Spleen (tissue), 7 donors: Measurements from ENCODE around the gene DENND2D.

ENCODE experiments used
- CTCF ChIP-seq, 11 experiments: fragments of 200-600 bp in 7 of 11; fragments of 450-650 bp in 4 of 11; sonication (generic) in 4 of 11; IDR thresholded peaks in 8 of 11; conservative IDR thresholded peaks in 3 of 11; 1 replicate in 7 of 11; 2 replicates in 4 of 11; pipeline versions ENCODE4 v1.4.0 to v1.8.0; 2016 to 2021; ENCODE audit warnings: antibody characterized with exemption in 11 of 11, inconsistent platforms in 4 of 11, mild to moderate bottlenecking in 1 of 11
- POLR2AphosphoS5 ChIP-seq, 3 donors: sonication (generic); formaldehyde crosslinking; IDR thresholded peaks; one replicate each; pipeline ENCODE4 v1.5.1; 2017; ENCODE audit warnings: antibody characterized with exemption in 3 of 3
- donor health status: DM: no; HTN: no; CAD: no; lungs with moderate emphysema.
- donor health status: DM: no; HTN: no; CAD: no.
- donor health status: DM: no; HTN: no; CAD: no.

DNA sequence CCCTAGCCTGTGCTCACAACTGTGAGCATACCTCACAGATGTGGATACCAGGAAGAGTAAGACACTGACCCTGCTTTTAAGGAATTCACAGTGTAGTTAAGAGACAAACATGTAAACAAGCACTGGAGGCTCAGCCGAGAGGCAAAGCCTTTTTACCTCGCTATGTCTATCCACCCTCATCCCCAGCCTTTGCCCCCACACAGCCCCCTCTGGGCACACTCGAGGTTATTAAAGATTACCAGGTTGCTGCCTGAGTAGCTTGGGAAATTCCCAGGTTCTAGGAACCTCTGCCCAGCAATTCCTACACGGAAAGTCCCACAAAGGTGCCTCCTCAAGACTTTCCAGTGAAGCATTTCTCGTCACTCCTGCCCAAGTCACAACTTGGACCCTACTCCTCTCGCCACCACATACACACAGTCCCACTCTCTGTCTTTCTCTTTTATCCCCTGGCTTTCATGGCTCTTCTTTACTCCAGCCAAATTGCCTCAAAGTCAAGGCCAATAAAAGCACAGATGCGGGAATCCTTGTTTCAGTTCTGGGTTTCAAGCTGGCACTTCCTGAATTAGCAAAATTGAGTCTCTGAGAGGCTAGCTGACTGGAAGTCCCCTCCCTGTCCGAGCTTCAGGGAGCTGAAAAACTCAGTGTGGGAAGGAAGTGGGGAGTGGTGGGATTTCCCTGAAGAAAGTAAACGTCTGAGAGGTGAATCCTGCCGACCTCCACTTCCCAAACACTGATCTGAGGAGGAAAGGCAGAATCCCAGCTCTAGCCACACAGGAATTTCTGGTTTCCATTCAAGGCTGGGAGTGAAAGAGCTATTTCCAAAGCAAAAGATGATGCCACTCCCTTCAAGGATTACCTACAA lies 7.6 kb downstream of the DENND2D start:
- TF ChIP-seq CTCF (IDR thresholded peaks at IDR 0.05 in 8 of 11, conservative IDR thresholded peaks at IDR 0.05 in 3 of 11) (no peak), POLR2AphosphoS5 (IDR thresholded peaks at IDR 0.05) (peak in 1 of 3 donors; percentile 65)
